ENCODE data around the gene COL9A1. TPM values are rescaled to one million over a fixed set of nuclear protein-coding genes. Genes with fewer than 3 reads are reported as not detected.

COL9A1 gene
- total and polyA plus RNA-seq, 7 donors: 0.03 to 0.10 TPM; not detected in 5

DNA sequence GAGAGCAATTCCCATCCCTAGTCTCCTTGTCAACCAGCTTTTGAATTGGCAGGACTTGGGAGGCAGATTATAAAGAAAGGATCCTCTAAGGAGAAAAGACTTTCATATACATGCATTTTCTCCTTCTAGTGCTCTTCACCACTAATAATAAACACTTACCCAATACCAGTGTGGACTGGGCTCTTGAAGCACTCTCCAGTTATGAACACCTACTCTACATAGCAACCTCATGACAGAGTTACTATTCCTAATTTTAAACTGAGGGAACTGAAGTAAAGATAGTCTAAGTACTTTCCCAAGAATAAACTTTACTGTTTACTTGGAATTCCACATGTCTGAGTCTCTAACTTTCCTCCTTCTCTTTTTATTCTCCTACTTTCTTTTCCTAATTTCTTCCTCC, 4.8 kb downstream of the COL9A1 start:
- Histone ChIP-seq H3K9me3 (no peaks in the 10 kb centered on the region), H3K27ac (no peak overlapping the region)

DNA sequence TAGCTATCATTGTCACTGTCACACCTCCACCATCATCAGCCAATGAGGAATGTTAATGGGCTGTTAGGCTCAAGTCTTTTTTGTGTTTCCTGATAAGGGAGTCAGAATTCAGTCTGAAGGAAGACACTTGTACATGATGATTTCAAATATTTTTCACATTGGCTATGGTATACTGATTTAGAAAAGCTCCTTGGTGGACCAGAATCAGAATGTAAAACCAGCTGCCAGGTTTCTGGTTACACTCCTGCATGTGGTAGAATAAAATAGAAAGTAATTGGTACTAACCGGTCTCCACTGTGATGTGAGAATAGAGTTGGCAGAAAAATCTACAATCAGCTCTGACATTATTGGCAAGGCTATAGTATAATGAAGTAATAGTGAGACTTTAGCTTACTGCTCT, 10.7 kb downstream of the COL9A1 start:
- Histone ChIP-seq H3K9me3 (no peaks in the 10 kb centered on the region), H3K4me1 (no peaks in the 10 kb centered on the region), H3K4me3 (no peak overlapping the region), H3K27ac (no peak overlapping the region), H3K36me3 (ENCODE audit: insufficient read depth in 1 of 2, low read depth in 1 of 2) (no peaks in the 10 kb centered on the region), H3K27me3 (ENCODE audit: insufficient read depth in 3 of 3, low read length in 2 of 3) (peaks cover 0 to 4% (median 0%) of the 10 kb centered on the region in 3 donors)
- ATAC-seq: no peak
- TF ChIP-seq, protein P1, sequence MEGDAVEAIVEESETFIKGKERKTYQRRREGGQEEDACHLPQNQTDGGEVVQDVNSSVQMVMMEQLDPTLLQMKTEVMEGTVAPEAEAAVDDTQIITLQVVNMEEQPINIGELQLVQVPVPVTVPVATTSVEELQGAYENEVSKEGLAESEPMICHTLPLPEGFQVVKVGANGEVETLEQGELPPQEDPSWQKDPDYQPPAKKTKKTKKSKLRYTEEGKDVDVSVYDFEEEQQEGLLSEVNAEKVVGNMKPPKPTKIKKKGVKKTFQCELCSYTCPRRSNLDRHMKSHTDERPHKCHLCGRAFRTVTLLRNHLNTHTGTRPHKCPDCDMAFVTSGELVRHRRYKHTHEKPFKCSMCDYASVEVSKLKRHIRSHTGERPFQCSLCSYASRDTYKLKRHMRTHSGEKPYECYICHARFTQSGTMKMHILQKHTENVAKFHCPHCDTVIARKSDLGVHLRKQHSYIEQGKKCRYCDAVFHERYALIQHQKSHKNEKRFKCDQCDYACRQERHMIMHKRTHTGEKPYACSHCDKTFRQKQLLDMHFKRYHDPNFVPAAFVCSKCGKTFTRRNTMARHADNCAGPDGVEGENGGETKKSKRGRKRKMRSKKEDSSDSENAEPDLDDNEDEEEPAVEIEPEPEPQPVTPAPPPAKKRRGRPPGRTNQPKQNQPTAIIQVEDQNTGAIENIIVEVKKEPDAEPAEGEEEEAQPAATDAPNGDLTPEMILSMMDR (IDR thresholded peaks at IDR 0.05): no peak
- 19 to 29% (median 20%) methylated on average over 1 of the region's 1 CpG for WGBS, 3 donors
- intact Hi-C loops (cut with DNase I): no loop called here
- DNase-seq: no peak

More for the DNA sequence above, 4.8 kb downstream of the COL9A1 start:
- Histone ChIP-seq H3K27me3 (ENCODE audit: insufficient read depth in 3 of 3, low read length in 2 of 3) (no peaks in the 10 kb centered on the region), H3K4me3 (no peak overlapping the region), H3K4me1 (no peaks in the 10 kb centered on the region), H3K36me3 (ENCODE audit: insufficient read depth in 1 of 2, low read depth in 1 of 2) (no peaks in the 10 kb centered on the region)
- TF ChIP-seq, protein P1 (IDR thresholded peaks at IDR 0.05): no peak
- DNase-seq: no peak
- ATAC-seq: peak in 2 of 4 donors; percentile 63 to 70
- intact Hi-C loops (cut with DNase I): no loop called here

DNA sequence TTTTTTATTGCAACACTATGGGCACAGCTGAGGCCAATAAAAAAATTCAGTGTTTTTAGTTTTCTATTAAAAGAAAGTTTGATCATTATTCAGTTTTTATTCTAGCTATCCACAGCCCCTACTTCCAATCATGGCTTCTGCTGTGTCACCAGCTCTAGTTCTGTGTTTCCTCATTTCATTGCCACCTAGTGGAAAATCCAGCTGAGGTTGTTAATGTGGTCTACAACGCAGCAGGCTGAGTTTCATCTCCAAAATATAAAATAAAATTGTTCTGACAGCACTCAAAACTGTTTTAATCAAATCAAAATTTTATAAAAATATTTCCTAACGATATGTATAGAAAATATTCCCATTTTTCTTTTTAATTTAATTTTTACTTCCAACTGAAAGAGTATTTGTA, 13.6 kb downstream of the COL9A1 start:
- TF ChIP-seq, protein P1 (IDR thresholded peaks at IDR 0.05): no peak
- intact Hi-C loops (cut with DNase I): no loop called here
- peaks cover 0 to 14% (median 2%) of the 10 kb centered on the region in 3 donors for H3K27me3 ChIP-seq (ENCODE audit: insufficient read depth in 3 of 3, low read length in 2 of 3)
- ATAC-seq (no peak), DNase-seq (no peak)
- H3K9me3 ChIP-seq: no peaks in the 10 kb centered on the region
- WGBS, 3 donors: 49 to 55% (median 50%) methylated on average over 2 of the region's 2 CpGs
- no peak overlapping the region for H3K27ac ChIP-seq
- H3K4me3 ChIP-seq: no peak overlapping the region
- no peaks in the 10 kb centered on the region for H3K4me1 ChIP-seq
- no peaks in the 10 kb centered on the region for H3K36me3 ChIP-seq (ENCODE audit: insufficient read depth in 1 of 2, low read depth in 1 of 2)

DNA sequence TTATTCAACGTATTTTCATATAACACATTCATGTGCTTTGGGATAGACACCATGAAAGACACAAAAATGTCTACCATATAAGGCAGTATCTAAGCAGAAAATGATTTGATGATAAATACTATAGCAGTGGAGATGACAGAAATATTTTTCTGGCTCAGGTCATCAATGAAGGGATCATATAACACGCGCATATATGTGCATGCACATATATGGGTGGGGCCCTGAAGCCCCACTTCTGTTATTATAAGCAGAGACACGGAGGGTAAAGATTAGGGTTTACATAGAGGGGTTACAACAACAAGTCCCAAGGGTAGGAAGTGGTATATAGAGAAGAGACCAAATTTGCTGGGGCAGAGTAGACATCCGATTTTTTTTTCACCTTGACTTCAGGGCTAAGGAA, 16.0 kb downstream of the COL9A1 start:
- no peak overlapping the region for H3K27ac ChIP-seq
- no peaks in the 10 kb centered on the region for H3K4me1 ChIP-seq
- H3K27me3 ChIP-seq (ENCODE audit: insufficient read depth in 3 of 3, low read length in 2 of 3): peaks cover 2 to 31% (median 2%) of the 10 kb centered on the region in 3 donors
- no peak overlapping the region for H3K4me3 ChIP-seq
- WGBS, 3 donors: 75 to 83% (median 76%) methylated on average over 5 of the region's 5 CpGs
- no peaks in the 10 kb centered on the region for H3K36me3 ChIP-seq (ENCODE audit: insufficient read depth in 1 of 2, low read depth in 1 of 2)
- no peaks in the 10 kb centered on the region for H3K9me3 ChIP-seq
- DNase-seq (no peak), ATAC-seq (no peak)
- TF ChIP-seq, protein P1 (IDR thresholded peaks at IDR 0.05): no peak
- intact Hi-C loops (cut with DNase I): no loop called here

DNA sequence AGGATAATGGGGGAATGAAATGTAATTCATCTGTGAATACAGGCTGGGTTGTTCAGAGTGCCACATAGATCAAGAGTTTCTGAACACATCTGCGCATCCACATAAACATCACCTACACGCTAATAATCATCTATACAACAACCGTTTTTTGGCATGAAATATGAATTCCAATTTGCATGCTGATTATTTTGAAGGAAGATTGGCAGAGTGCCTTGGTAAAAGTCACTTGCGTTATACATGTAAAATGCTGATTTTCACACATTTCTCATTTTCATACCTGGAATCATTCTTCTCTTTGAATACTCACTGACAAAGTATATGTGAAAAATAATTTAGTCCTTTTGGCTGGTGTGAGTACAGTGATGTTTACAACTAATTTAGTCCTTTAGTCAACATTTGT, 17.7 kb downstream of the COL9A1 start:
- intact Hi-C loops (cut with DNase I): no loop called here
- Histone ChIP-seq H3K4me3 (no peak overlapping the region), H3K36me3 (ENCODE audit: insufficient read depth in 1 of 2, low read depth in 1 of 2) (no peaks in the 10 kb centered on the region), H3K27me3 (ENCODE audit: insufficient read depth in 3 of 3, low read length in 2 of 3) (peaks cover 2 to 45% (median 2%) of the 10 kb centered on the region in 3 donors), H3K27ac (no peak overlapping the region), H3K4me1 (no peaks in the 10 kb centered on the region), H3K9me3 (no peaks in the 10 kb centered on the region)
- ATAC-seq (no peak), DNase-seq (no peak)
- 31 to 50% (median 35%) methylated on average over 4 of the region's 4 CpGs for WGBS, 3 donors
- TF ChIP-seq, protein P1 (IDR thresholded peaks at IDR 0.05): no peak
